Tibial nerve (tissue), 4 donors: ENCODE data around the gene MDH1B.

Experiments used
- CTCF ChIP-seq, 5 experiments: fragments of 200-600 bp in 3 of 5; fragments of 450-650 bp in 2 of 5; sonication (generic) in 3 of 5; IDR thresholded peaks; one replicate each; pipeline ENCODE4 v1.5.1; 2016 to 2019; ENCODE audit warnings: antibody characterized with exemption in 5 of 5, mild to moderate bottlenecking in 3 of 5, moderate library complexity in 2 of 5
- EP300 ChIP-seq, 2 donors: sonication (generic); formaldehyde crosslinking; IDR thresholded peaks; one replicate each; pipeline ENCODE4 v1.6.1; 2017; ENCODE audit warnings: antibody characterized with exemption in 2 of 2, mild to moderate bottlenecking in 1 of 2
- POLR2A ChIP-seq, 2 donors: fragments of 450-650 bp; IDR thresholded peaks; one replicate each; pipeline ENCODE4 v1.6.1; 2017; ENCODE audit warnings: antibody characterized with exemption in 2 of 2, mild to moderate bottlenecking in 2 of 2, moderate library complexity in 2 of 2

- TF ChIP-seq CTCF (IDR thresholded peaks at IDR 0.05), result no peak
- no peak for TF ChIP-seq EP300 (IDR thresholded peaks at IDR 0.05)
- no peak for TF ChIP-seq POLR2A (IDR thresholded peaks at IDR 0.05)
These were observed 41.8 kb downstream of the MDH1B start for GRCh38 chr2:206723288-206723687.
